Measurements from ENCODE around the gene ELAVL1. TPM values are rescaled to one million over a fixed set of nuclear protein-coding genes. Genes with fewer than 3 reads are reported as not detected.

ELAVL1 gene
- total and polyA plus RNA-seq, 2 experiments from 2014 or later: 57.7 to 89.9 TPM

GRCh38 chr19:7923295-7924191 lies 81.9 kb downstream of the ELAVL1 start:
- Histone ChIP-seq H3K4me2 (no peak overlapping the region), H3K27me3 (no peaks in the 10 kb centered on the region), H2AFZ (no peak overlapping the region), H4K20me1 (ENCODE audit: insufficient read depth, poor library complexity, severe bottlenecking) (no peaks in the 10 kb centered on the region), H3K4me3 (no peak overlapping the region), H3K4me1 (ENCODE audit: insufficient read depth) (peaks cover 23% of the 10 kb centered on the region), H3K79me2 (no peaks in the 10 kb centered on the region), H3K9me2 (replicated peaks; ENCODE audit: insufficient read depth) (no peaks in the 10 kb centered on the region), H3K27ac (no peak overlapping the region), H3K36me3 (replicated peaks; ENCODE audit: insufficient read depth, low read depth) (no peaks in the 10 kb centered on the region), H3K9me3 (ENCODE audit: low read depth) (no peaks in the 10 kb centered on the region)
- no peak for TF ChIP-seq CTCF (IDR thresholded peaks at IDR 0.05; ENCODE audit: poor library complexity)
- TF ChIP-seq EZH2 (IDR thresholded peaks at IDR 0.05; ENCODE audit: borderline replicate concordance): no peak
- TF ChIP-seq EZH2phosphoT487 (IDR thresholded peaks at IDR 0.05; ENCODE audit: low read depth, severe bottlenecking, unreplicated experiment): no peak
- WGBS (ENCODE audit: low lambda C conversion rate, missing lambda C conversion rate): 90% methylated on average over 30 of the region's 31 CpGs
- DNase-seq (ENCODE audit: low spot score): no peak

- H3K79me2 ChIP-seq: no peaks in the 10 kb centered on the region
- no peaks in the 10 kb centered on the region for H3K36me3 ChIP-seq (replicated peaks; ENCODE audit: insufficient read depth, low read depth)
- no peak overlapping the region for H2AFZ ChIP-seq
- no peak overlapping the region for H3K4me3 ChIP-seq
- no peak overlapping the region for H3K27ac ChIP-seq
- no peaks in the 10 kb centered on the region for H3K9me3 ChIP-seq (ENCODE audit: low read depth)
- no peak for DNase-seq (ENCODE audit: low spot score)
- H3K9me2 ChIP-seq (replicated peaks; ENCODE audit: insufficient read depth): no peaks in the 10 kb centered on the region
- WGBS (ENCODE audit: low lambda C conversion rate, missing lambda C conversion rate): 96% methylated on average over 6 of the region's 8 CpGs
- no peak overlapping the region for H3K4me2 ChIP-seq
- TF ChIP-seq EZH2phosphoT487 (IDR thresholded peaks at IDR 0.05; ENCODE audit: low read depth, severe bottlenecking, unreplicated experiment) (no peak), EZH2 (IDR thresholded peaks at IDR 0.05; ENCODE audit: borderline replicate concordance) (no peak), CTCF (IDR thresholded peaks at IDR 0.05; ENCODE audit: poor library complexity) (no peak)
- H3K4me1 ChIP-seq (ENCODE audit: insufficient read depth): peaks cover 23% of the 10 kb centered on the region
- H3K27me3 ChIP-seq: peaks cover under 1% of the 10 kb centered on the region
- H4K20me1 ChIP-seq (ENCODE audit: insufficient read depth, poor library complexity, severe bottlenecking): no peaks in the 10 kb centered on the region
These were observed 82.6 kb downstream of the ELAVL1 start for GRCh38 chr19:7922836-7923195.

GRCh38 chr19:7921967-7922835 lies 83.2 kb downstream of the ELAVL1 start:
- no peak for DNase-seq (ENCODE audit: low spot score)
- no peak for TF ChIP-seq CTCF (IDR thresholded peaks at IDR 0.05; ENCODE audit: poor library complexity)
- TF ChIP-seq EZH2phosphoT487 (IDR thresholded peaks at IDR 0.05; ENCODE audit: low read depth, severe bottlenecking, unreplicated experiment): no peak
- no peak for TF ChIP-seq EZH2 (IDR thresholded peaks at IDR 0.05; ENCODE audit: borderline replicate concordance)
- WGBS (ENCODE audit: low lambda C conversion rate, missing lambda C conversion rate): 95% methylated on average over 31 of the region's 31 CpGs
- H3K36me3 ChIP-seq (replicated peaks; ENCODE audit: insufficient read depth, low read depth): no peaks in the 10 kb centered on the region
- no peaks in the 10 kb centered on the region for H3K9me2 ChIP-seq (replicated peaks; ENCODE audit: insufficient read depth)
- no peaks in the 10 kb centered on the region for H3K9me3 ChIP-seq (ENCODE audit: low read depth)
- H3K4me3 ChIP-seq: no peak overlapping the region
- peaks cover 6% of the 10 kb centered on the region for H3K27me3 ChIP-seq
- H2AFZ ChIP-seq: no peak overlapping the region
- peaks cover 29% of the 10 kb centered on the region for H3K4me1 ChIP-seq (ENCODE audit: insufficient read depth)
- no peak overlapping the region for H3K27ac ChIP-seq
- H4K20me1 ChIP-seq (ENCODE audit: insufficient read depth, poor library complexity, severe bottlenecking): no peaks in the 10 kb centered on the region
- no peaks in the 10 kb centered on the region for H3K79me2 ChIP-seq
- H3K4me2 ChIP-seq: no peak overlapping the region

Measured in hepatocyte (in vitro differentiated cells).